ELR (cell line): ENCODE results near the gene SLC8A3.
"Not testable (repeated sequence)": the region's sequence is repeated elsewhere in the genome, so short reads cannot be mapped to it uniquely, and the experiment has no call there.

Experiments
- DNase-seq: peaks from one replicate; pipeline ENCODE4 v3.0.0-alpha.2; 2015; ENCODE audit warnings: low read depth

The SLC8A3 gene, protein sequence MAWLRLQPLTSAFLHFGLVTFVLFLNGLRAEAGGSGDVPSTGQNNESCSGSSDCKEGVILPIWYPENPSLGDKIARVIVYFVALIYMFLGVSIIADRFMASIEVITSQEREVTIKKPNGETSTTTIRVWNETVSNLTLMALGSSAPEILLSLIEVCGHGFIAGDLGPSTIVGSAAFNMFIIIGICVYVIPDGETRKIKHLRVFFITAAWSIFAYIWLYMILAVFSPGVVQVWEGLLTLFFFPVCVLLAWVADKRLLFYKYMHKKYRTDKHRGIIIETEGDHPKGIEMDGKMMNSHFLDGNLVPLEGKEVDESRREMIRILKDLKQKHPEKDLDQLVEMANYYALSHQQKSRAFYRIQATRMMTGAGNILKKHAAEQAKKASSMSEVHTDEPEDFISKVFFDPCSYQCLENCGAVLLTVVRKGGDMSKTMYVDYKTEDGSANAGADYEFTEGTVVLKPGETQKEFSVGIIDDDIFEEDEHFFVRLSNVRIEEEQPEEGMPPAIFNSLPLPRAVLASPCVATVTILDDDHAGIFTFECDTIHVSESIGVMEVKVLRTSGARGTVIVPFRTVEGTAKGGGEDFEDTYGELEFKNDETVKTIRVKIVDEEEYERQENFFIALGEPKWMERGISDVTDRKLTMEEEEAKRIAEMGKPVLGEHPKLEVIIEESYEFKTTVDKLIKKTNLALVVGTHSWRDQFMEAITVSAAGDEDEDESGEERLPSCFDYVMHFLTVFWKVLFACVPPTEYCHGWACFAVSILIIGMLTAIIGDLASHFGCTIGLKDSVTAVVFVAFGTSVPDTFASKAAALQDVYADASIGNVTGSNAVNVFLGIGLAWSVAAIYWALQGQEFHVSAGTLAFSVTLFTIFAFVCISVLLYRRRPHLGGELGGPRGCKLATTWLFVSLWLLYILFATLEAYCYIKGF

DNA sequence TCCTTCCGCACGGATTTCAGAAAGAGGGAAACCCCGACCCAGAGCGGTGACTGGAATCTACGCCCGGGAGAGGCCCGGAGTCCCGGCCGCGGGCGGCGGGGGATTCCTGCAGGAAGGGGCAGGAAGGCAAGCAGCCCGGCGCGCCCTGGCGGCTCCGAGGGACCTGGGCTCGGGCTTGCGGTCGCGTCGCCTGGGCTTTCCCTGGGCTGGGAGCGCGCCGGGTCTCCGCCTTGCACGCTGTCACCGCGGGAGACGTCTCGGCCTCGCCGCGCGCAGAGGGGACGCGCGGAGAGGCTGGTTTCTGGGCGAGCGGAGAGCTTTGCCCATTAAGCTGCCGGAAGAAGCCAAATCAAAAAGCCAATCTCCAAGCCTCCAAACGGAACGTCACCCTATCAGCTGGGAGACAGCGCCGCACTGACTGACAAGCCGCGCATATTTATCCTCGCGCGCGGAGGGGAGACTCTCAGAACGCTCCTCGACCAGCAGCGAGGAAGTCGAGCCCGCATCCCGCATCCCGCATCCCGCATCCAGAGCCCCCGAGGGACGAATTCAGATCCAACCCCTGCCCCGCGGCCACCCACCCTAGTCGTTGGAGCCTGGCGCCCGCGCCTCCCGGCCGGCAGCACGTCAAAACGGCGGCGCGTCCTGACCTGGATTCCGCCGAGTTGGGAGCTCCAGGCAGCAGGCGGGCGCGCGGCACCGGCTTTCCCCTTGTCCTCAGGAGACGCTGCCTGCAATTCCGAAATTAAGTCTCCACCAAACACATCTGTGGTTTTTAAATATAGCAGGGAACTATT is at the start of gene SLC8A3:
Gene SLC8A3, minus strand, starts transcription at position 293 of the 797 bp plus-strand sequence. CDS start 20,529 bp downstream, outside the sequence.
- peak; percentile 41 for DNase-seq

DNA sequence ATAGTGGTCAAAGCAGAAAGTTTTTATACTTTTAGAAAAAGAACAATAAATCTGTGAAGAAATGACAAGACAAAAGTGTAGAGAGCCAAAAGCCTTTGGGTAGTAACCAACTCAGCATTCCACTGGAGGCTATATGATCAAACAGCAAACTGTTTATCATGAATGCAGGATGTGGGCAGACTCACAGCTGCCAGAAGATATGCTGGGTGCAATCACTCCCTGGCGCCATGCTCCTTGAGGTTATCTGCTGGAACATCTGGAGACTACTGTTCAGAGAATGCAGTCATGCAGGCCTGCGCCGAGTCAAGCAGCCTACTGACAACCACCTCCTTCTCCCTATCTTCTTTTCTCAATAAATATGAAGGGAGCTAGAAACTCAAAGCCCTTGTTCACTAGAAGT is 49.0 kb upstream of the SLC8A3 start:
- no peak for DNase-seq

DNA sequence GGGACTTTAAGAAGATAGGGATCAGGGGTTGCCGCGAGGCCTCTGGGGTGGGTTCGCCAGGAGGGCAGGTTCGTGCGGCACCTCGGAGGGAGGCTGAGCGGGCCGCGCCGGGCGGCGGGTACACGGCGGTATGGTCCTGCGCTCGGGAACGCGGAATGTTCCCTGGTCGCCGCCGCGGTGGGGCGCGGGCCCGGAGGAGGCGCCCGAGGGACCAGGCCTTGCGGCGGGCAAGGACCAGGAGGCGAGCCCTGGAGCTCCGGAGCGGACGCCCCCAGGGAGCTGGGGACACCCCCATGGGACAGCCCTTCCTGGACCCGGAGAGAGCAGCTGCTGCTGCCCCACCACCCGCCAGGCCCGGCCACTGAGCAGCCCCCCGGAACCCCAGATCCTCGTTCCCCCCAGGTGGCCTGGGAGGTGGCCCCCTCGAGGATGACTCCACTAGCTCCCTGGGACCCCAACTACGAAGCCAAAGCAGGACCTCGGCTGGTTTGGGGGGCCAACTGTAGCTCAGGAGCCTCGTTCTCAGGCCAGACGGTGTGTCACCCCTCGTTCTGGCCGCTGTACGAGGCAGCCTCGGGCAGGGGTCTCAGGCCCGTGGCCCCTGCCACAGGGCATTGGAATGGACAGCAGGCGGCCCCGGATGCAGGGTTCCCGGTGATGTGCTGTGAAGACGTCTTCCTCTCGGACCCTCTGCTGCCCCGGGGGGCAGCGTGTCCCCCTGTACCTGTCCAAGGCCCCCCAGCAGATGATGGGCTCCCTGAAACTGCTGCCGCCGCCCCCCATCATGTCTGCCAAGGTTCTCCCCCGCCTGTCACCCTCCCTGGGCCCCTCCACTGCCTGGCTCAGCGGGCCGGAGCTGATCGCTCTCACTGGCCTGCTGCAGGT is 45.6 kb upstream of the SLC8A3 start:
- no peak for DNase-seq

DNA sequence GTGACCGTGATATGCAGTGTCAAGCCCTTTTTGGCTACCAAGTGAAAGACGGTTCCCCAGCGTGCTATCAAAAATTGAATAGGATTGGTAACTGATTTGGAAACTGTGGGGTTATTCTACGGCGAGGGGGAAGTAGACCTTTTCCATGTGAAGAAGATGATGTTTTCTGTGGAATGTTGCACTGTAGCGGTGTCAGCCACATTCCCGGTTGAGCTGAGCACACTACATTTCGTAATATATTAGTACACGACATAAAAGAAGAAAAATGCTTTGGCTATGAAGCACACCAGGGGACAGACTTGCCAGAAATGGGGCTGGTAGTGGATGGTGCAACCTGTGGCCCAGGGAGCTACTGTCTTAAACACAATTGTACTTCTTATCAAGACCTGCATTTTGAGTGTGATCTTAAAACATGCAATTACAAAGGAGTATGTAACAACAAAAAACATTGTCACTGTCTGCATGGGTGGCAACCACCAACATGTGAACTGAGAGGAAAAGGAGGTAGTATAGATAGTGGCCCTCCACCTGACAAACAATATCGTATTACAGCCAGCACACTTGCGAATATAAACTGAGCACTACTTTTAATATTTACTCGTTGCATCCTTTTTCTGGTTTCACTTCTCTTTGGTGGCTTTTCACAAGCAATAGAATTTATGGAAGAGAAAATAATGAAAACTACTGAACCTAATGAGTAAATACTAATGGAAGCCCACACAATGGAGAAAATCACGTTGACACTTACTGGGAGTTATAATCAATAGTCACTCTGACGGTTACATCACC is 43.2 kb upstream of the SLC8A3 start:
- DNase-seq, result not testable (repeated sequence)

DNA sequence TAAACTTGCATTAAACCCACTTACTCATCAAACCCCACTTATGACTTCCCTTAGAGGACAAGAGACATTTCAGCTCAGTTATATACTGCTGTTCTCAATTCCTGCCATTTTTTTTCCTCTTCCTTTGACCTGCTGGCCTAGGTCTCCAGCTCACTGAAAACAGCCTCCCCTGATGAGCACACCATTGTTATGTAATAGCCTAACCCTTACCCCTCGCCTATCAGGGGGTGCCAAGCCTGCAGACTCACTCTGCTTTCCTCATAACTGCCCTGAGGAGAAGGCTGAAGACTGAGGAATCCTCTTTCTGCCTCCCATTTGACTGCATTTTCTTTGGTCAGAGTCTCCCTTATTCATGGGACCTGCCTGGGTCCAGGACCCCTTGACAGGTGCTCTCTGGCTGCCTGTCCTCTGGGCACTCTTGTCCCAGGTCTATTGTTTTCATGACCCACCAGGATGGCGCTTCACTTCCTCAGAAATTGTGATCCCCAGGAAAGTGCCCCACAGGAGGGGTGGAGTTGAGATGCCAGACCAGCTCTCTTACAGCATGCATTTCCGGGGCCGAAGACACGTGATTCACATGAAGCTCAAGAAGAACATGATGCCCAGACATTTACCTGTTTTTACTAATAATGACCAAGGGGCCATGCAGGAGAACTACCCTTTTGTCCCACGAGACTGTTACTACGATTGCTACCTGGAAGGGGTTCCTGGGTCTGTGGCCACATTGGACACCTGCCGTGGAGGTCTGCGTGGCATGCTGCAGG is 41.3 kb upstream of the SLC8A3 start:
- DNase-seq, result not testable (repeated sequence)

DNA sequence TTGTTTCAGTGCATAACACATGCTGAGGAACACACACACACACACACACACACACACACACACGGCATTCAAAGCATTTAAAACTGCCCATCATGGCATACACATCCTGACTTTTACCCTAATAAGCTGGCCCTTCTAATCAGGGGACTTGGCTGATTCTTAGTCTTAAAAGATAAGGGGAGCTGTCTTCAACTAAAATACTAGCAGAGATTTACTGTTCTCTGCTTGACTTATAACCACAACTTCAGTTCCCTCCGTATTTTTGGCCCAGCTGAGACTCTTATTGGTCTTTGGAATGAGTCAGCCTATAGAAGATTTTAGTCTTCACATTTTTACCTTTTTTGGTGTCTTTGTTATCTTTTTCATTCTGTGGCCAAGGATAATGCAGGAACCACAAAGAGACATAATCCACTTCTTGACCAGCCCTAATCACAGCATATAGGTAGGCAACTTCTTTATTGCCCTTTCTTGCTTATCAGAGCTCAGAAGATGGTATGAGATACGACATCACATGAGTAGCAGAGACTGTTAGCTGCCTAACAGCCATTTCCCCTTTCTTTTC is 25.1 kb upstream of the SLC8A3 start:
- DNase-seq, result no peak

DNA sequence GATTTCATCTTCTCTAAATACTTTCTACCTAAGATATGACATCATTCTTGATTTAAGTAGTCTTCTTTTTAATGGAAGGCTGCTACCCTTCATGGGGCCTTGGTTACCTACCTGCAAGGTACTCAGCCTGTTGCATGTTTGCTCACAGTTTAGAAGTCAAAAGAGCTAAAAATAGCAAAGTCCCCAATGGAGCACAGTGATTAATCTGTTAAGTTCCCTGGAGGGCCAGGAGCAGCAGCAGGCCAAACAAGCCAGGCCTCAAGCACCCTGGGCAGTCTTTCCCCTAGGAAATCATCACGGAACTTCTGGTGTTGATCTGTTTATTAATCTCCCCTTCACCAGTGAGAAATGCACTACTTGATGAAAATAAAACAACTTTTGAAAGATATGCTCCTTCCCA is 24.0 kb upstream of the SLC8A3 start:
- no peak for DNase-seq

DNA sequence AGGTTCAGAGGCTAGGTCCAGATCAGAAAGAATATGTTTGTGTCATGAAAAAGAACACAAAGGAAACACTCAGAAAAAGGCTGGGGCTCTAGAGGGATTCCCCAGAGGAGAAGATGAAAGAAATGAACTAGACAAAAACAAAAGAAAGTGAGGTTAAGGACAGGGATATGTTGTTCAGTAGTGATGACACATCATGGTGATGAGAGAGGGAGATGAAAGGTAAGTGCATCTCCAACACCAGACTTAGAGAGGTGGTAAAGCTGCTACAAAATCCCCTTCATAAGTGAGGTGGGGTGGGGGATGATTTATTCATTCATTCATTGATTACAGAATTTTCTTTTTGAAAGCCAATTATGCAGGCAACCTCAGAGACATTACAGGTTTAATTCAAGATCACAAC is 19.6 kb upstream of the SLC8A3 start:
- DNase-seq, result no peak

DNA sequence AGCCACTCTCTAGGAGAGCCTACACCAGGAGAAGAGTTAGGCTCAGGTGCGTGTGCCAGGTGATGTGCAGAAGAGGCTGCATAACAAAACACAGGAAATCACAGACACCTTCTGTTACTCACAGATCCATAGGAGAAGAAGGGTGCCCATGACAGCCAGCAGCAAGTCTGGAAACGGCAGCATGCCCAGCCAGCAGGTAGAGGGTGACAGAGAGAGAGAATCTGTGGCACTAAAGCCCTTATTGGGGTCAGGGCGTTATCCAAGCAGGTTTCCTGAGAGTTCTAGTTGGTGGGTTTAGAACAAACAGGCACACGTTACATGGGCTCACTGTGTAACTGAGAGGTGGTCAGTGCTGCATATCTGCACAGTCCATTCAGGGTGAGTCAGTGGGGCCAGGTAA is 14.9 kb upstream of the SLC8A3 start:
- DNase-seq, result no peak

DNA sequence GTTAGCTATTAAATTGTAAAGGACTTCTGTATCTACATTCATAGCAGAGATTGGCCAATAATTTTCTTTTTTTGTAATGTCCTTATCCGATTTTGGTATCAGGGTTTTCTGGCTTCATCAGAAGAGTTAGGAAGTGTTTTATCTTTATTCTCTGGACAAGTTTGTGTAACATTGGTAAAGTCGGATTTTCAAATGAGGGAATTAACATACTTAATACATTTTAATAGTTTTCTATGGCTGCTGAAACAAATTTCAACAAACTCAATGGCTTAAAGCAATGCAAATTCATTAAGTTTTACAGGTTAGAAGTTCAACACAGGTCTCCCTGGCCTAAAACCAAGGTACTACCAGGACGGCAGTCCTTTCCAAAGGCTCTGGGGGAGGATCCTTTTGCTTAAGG is 13.2 kb upstream of the SLC8A3 start:
- DNase-seq, result no peak

DNA sequence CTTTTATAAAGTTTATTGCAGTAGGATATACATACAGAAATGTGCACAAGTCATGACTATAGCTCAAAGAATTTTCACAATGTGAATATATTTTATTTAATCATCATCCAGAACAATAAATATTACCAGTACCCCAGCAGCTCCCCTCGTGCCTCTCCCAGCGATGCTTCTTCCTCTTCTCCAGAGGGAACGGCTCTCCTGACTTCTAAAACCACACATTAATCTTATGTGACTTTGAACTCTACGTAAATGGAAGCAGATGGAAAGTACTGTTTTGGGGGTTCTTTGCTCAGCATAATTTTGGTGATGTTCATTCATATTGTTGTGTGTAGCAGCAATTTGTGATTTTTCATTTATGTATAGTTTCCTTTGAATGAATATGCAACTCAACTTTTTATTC is 4.6 kb upstream of the SLC8A3 start:
- no peak for DNase-seq

DNA sequence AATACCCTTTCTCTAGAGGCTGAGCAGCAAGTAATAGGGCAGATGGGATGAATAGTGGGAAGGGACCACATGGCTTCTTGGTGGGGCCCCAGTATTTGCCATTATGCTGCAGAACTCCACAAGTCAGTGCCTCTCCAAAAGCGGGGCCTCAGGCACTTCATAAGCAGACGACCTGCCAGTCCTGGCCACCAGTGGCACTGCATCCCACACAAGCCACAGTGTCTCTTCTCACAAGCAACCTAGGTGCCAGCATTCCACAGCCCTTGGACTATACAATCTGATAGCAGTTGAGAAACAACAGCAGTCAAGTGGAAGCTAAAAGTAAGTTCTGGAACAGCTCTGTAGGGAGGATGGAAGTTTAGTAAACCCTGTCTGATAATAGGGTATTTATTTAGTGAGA is 4.2 kb upstream of the SLC8A3 start:
- DNase-seq, result no peak

DNA sequence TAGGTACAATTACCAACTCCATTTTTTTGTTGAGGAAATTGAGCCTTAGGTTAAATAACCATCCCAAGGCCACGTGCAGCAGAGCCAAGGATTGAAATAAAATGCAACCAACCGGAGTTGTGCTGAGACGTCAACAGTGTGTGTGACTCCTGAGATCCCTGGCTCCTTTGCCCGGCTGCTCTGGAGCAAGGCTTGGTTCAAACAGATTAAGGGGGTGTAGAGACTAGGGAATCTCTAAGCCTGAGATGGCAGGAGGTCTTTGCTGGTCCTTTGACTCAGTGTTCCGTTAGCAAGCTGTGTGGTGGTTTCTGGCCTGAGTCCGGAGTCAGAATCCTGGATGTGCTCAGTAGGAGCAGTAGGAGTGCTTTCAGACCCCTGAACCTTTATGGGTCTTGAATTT is 1.4 kb upstream of the SLC8A3 start:
- DNase-seq, result no peak

DNA sequence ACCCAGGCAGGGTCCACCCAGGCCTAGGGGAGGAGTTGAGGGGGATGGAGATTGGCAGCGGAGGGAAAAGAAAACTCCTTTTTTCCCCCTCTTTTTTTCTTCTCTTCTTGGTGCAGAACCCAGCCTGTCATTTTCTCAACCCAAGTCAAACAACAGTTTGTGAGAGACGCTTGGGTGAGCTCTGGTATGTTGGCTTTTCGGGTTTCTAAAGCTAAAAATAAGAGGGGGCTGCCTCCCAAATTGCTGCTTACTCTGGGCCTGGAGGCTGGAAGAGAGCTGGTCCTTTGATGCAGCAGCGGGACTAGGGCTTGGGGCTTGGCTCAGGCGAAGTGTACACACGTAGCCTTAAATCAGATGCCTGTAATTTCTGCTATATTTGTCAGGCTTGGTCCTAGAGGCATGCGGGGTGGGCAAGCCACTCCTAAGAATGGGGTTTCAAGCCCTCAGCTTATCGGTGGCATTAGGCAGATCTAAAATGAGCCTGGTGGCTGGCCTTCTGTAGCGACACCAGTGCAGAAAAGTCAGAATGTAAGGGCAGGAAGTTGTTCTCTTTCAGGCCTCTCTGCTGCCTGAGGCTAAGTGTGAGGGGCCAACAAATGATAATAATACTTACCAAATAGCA is 816 bp upstream of the SLC8A3 start:
- DNase-seq, result no peak

DNA sequence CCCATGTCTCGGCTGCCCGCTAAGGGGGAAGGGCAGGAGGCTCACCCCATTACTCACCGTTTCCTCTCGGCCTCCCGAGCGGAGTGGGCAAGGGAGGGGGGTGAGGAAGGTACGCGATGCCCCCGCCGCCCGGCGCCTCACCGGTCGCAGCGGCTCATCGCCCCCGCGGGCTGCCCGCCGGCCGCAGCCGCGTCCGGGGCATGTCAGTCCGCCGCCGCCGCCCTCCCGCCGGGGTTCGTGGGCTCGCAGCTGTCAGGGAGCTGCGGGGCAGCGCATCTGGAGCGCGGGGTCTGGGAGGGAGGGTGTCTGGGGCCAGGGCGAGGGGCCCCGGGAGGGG is 461 bp downstream of the SLC8A3 start:
- DNase-seq, result peak; percentile 20

DNA sequence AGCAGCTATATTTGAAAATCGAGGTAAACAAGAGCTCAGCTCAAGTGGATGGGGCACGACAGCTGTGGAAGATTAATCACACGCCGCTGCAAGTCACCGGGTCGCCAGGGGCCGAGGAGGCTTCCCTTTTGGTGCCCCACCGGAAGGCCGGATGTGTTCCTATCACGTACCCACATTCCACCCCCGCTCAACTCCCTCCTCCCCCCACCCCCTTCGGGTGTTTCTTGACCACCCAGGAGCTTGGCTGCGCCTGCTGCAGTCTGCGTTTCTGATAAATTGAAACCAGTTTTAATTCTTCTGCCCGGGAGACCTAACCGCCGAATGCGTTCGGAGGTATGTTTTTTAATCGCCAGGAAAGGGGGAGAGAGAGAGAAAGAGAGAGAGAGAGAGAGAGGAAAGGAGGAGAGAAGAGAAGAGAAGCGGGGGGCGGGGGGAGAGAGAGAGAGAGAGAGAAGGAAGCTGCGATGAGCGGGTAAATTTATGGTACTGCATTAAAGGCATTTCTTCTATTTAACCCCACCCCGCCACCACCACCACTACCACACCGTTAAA is 1.8 kb downstream of the SLC8A3 start:
- DNase-seq, result no peak

DNA sequence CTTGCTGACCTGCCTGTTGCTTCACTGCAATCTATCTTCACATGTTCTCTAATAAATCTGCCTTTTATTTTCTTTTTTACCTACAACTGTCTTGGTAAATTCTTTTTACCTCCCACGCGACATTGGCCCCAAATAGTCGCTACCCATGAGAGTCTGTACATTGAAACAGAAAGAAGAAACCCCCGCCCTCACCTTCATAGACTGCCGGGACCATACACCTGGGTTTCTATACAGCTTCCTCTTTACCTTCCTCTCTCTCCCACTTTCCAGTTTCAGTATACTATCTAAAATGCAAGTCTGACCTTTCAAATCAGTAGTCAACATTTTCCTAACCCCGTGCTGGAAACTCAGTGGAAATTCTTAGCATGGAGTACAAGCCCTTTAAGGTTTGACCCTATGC is 4.8 kb downstream of the SLC8A3 start:
- no peak for DNase-seq

DNA sequence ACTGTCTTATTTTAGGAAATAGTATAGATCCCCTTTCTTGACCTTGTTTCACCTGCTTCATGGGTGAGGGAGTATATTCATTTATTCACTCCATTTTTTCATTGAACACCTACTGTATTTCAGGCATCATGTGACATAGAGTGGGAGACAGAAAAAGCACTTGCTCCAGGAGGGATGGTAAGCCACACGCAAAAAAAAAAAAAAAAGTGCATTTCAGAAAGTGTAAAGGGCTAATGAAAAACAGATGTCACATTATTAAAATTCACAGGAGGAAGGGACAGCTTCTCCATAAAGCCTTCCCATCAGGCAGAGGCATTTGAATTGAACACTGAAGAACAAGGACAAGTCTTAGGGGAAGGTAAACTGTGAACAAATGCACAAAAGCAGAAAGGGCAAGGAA is 7.5 kb downstream of the SLC8A3 start:
- no peak for DNase-seq

DNA sequence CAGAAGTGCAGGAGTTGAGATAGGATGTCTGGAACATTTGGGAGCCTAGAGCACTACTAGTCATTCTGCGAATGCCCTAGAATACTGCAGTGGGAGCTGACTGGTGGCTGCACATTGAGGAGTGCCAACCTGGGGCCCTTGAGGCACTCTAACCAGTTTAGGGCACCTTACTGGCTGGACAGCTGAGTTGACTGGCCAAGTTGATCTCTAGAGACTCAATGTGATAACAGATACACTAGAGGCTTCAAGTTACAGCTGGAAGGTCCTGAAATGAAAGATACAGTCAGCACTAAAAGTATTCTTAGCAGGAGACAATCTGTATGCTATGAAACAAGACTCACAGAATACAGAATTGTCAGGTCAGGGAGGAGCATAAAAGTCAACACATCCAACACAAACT is 8.0 kb downstream of the SLC8A3 start:
- DNase-seq, result no peak
